Left lung (tissue), 10 donors: ENCODE results near the gene PDGFRB. TPM values are rescaled to one million over a fixed set of nuclear protein-coding genes. Genes with fewer than 3 reads are reported as not detected.

Source experiments
- ATAC-seq: fragments of 200-7000 bp; cut with Tn5 transposase; one replicate; pipeline ENCODE4 v1.9.1; 2020; ENCODE audit warnings: moderate library complexity
- DNase-seq, 4 donors: peaks; one replicate each; pipeline ENCODE4 v3.0.0-alpha.2; 2013 to 2020
- H3K27ac ChIP-seq, 2 donors: fragments of 200-600 bp; sonication (generic) in 1 of 2; one replicate each; pipeline versions ENCODE4 v1.5.0 to v1.8.0; 2020 to 2021
- H3K27me3 ChIP-seq, 2 donors: fragments of 200-600 bp; sonication (generic) in 1 of 2; one replicate each; pipeline versions ENCODE4 v1.5.0 to v1.8.0; 2020 to 2021
- H3K36me3 ChIP-seq, 2 donors: fragments of 200-600 bp; sonication (generic) in 1 of 2; one replicate each; pipeline versions ENCODE4 v1.5.0 to v1.8.0; 2020 to 2021
- H3K4me1 ChIP-seq, 2 donors: fragments of 200-600 bp; one replicate each; pipeline ENCODE4 v1.8.0; 2021
- H3K4me3 ChIP-seq, 2 donors: fragments of 200-600 bp; sonication (generic) in 1 of 2; one replicate each; pipeline versions ENCODE4 v1.5.0 to v1.8.0; 2020 to 2021; ENCODE audit warnings: mild to moderate bottlenecking in 1 of 2
- H3K9me3 ChIP-seq, 2 donors: fragments of 200-600 bp; sonication (generic) in 1 of 2; one replicate each; pipeline versions ENCODE4 v1.5.0 to v1.8.0; 2020 to 2021
- intact Hi-C, 2 donors: fragments of 100-400 bp; cut with DNase I; formaldehyde crosslinking; loops; one replicate each; pipeline versions ENCODE4 v1.11.2 to v1.14.2; 2022
- polyA plus RNA-seq, 6 donors: library from polyadenylated mRNA; unstranded; fragments of 120-200 nt; gene quantifications; one replicate each; pipeline ENCODE4 v1.2.1, GENCODE V29; 2013; ENCODE audit not compliant: insufficient read length in 6 of 6
- total RNA-seq, 2 donors: library from RNA; stranded (reverse); fragmentation: NEBNext Ultra II Directional; extraction: Animal tissue kit (Norgen Biotek cat#: 25700); gene quantifications; one replicate each; pipeline ENCODE4 v1.2.1, GENCODE V29; 2021
- TF ChIP-seq, protein P1 (sequence below), 2 donors: fragments of 200-600 bp; sonication (generic) in 1 of 2; IDR thresholded peaks; one replicate each; pipeline versions ENCODE4 v1.5.0 to v1.8.0; 2021; ENCODE audit warnings: antibody characterized with exemption in 2 of 2
- donor health status: DM: no; HTN: yes; CAD: no.
- donor health status: DM: no; HTN: no; CAD: no.

The PDGFRB gene
- total and polyA plus RNA-seq, 8 donors = 129 to 227 (median 214) TPM

- H3K4me1 ChIP-seq = peaks cover 2 to 10% of the 10 kb centered on the region in 2 donors
- TF ChIP-seq, protein P1, sequence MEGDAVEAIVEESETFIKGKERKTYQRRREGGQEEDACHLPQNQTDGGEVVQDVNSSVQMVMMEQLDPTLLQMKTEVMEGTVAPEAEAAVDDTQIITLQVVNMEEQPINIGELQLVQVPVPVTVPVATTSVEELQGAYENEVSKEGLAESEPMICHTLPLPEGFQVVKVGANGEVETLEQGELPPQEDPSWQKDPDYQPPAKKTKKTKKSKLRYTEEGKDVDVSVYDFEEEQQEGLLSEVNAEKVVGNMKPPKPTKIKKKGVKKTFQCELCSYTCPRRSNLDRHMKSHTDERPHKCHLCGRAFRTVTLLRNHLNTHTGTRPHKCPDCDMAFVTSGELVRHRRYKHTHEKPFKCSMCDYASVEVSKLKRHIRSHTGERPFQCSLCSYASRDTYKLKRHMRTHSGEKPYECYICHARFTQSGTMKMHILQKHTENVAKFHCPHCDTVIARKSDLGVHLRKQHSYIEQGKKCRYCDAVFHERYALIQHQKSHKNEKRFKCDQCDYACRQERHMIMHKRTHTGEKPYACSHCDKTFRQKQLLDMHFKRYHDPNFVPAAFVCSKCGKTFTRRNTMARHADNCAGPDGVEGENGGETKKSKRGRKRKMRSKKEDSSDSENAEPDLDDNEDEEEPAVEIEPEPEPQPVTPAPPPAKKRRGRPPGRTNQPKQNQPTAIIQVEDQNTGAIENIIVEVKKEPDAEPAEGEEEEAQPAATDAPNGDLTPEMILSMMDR (IDR thresholded peaks at IDR 0.05) = no peak
- intact Hi-C loops = no loop called here
- peak overlapping the region; percentile 30 to 31 for H3K4me3 ChIP-seq
- no peaks in the 10 kb centered on the region for H3K9me3 ChIP-seq
- H3K36me3 ChIP-seq = no peaks in the 10 kb centered on the region
- ATAC-seq (peak; percentile 13), DNase-seq (peak in 1 of 4 donors; percentile 73)
- peak overlapping the region; percentile 26 to 91 for H3K27ac ChIP-seq
- peaks cover 0 to 30% of the 10 kb centered on the region in 2 donors for H3K27me3 ChIP-seq
These were observed 1.6 kb downstream of the PDGFRB start for GRCh38 chr5:150153957-150154617.

DNA sequence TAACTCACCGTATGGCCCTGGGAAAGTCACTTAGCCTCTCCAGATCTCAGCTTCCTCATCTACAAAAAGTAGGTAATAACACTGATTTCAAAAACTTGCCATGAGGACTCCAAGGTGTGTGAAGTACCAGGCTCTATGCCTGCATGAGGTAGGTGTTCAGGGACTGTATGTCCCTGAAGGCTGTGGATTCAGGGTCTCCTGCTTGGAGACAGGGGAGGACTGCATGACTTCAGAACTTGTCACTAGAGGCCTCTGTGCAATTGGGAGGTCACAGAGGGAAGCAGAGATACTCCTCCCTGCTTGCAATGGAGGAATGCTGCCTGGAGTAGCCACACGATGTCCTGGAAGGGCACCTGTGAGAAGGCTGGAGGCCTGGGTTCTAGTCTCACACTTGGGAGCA lies 2.2 kb downstream of the PDGFRB start:
- Histone ChIP-seq H3K27ac (peak overlapping the region; percentile 26 to 91), H3K4me3 (peak overlapping the region; percentile 30 to 31), H3K36me3 (no peaks in the 10 kb centered on the region), H3K9me3 (no peaks in the 10 kb centered on the region), H3K4me1 (peaks cover 2 to 10% of the 10 kb centered on the region in 2 donors), H3K27me3 (peaks cover 0 to 30% of the 10 kb centered on the region in 2 donors)
- ATAC-seq = no peak
- no peak for DNase-seq
- intact Hi-C loops = no loop called here
- TF ChIP-seq, protein P1 (IDR thresholded peaks at IDR 0.05) = no peak

DNA sequence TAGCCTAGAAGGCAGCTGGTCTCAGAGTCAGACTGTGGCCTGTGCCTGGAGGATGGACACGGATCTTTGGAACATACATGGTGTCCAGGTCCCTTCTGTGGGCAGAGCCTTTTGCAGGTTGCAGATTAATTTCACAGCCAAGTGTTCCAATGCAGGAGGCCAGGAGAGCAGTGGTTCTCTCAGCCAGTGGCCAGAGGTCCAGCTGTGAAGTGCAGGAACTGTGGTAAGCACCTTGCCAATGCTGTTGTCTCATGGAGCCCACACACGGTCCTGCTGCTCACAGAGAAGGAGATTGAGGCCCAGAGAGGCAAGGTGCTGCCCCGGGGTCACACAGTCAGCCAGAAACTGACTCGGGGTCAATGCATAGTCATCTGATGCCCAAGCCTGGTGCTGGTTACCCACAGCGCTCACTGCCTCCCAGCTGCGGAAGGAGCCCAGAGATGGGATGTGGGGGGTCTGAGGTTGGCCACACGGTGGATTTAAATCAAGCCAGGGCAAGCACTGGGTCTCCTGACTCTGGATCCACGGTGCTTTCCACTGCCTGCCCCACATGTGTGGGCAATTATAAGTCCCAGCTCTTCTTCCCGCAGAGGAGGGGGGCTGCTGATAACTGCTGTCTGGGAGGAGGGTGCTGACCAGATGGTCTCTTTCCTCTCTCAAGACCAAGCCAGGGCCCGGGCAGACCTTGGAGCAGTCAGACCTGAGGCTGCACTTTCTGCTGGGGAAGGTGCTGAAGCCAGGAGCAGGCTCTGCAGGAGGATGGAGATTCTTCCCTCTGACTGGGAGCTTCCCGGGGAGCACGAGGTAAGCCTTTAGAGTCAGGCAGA lies 2.8 kb downstream of the PDGFRB start:
- ATAC-seq (no peak), DNase-seq (no peak)
- Histone ChIP-seq H3K27me3 (peaks cover 0 to 30% of the 10 kb centered on the region in 2 donors), H3K36me3 (no peaks in the 10 kb centered on the region), H3K4me1 (peaks cover 2 to 10% of the 10 kb centered on the region in 2 donors), H3K4me3 (peak overlapping the region; percentile 6 to 30), H3K9me3 (no peaks in the 10 kb centered on the region), H3K27ac (peak overlapping the region; percentile 26)
- intact Hi-C loops = no loop called here
- TF ChIP-seq, protein P1 (IDR thresholded peaks at IDR 0.05) = no peak

DNA sequence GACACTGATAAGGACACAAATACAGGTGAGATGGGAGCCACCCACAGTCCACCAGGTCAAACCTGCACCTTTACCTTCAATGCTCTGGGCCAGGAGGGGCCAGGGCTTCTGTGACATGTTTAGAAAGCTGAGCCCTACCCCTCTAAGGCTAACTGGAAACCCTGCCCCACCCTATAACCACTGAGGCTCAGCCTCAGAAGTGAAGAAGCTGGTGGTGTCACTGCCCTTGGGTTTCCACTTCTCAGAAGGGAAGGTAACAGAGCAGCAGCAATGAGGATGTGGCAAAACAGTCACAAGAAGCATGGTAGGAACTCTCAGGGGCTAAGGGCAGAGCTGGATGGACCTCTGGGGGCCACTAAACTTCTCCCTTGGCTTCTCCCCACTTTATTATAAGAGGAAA lies 6.0 kb downstream of the PDGFRB start:
- ATAC-seq (no peak), DNase-seq (no peak)
- intact Hi-C loops = no loop called here
- Histone ChIP-seq H3K9me3 (no peaks in the 10 kb centered on the region), H3K36me3 (no peaks in the 10 kb centered on the region), H3K27me3 (no peaks in the 10 kb centered on the region), H3K4me3 (no peak overlapping the region), H3K4me1 (peaks cover 3 to 9% of the 10 kb centered on the region in 2 donors), H3K27ac (peak overlapping the region; percentile 8 to 33)
- TF ChIP-seq, protein P1 (IDR thresholded peaks at IDR 0.05) = no peak
